CD14-positive monocyte (primary cell): ENCODE measurements around the gene SMPD2. TPM values are rescaled to one million over a fixed set of nuclear protein-coding genes. Genes with fewer than 3 reads are reported as not detected.

ENCODE experiments used
- DNase-seq, 3 donors: peaks; one replicate each; pipeline ENCODE4 v3.0.0-alpha.2; 2011 to 2022
- H2AFZ ChIP-seq: 2 replicates; pipeline ENCODE4 v1.6.0; 2012; ENCODE audit warnings: mild to moderate bottlenecking, low read depth, low read length, inconsistent platforms; ENCODE audit not compliant: insufficient read depth, poor library complexity, severe bottlenecking
- H3K27ac ChIP-seq, 2 donors: 1 replicate in 1 of 2; 2 replicates in 1 of 2; pipeline ENCODE4 v1.5.1; 2012 to 2013; ENCODE audit warnings: low read length in 2 of 2, control low read depth in 1 of 2, inconsistent platforms in 1 of 2, low read depth in 1 of 2, mild to moderate bottlenecking in 1 of 2
- H3K27me3 ChIP-seq, 2 donors: one replicate each; pipeline versions ENCODE4 v1.6.0 to v1.6.1; 2011 to 2013; ENCODE audit warnings: low read length in 2 of 2; ENCODE audit not compliant: control insufficient read depth in 2 of 2, insufficient read depth in 2 of 2
- H3K36me3 ChIP-seq, 2 donors: replicated peaks in 1 of 2; 1 replicate in 1 of 2; 2 replicates in 1 of 2; pipeline versions ENCODE4 v1.5.1 to v1.6.1; 2012 to 2013; ENCODE audit warnings: low read length in 2 of 2, control low read depth in 1 of 2, inconsistent platforms in 1 of 2, mild to moderate bottlenecking in 1 of 2; ENCODE audit not compliant: insufficient read depth in 2 of 2, control insufficient read depth in 1 of 2
- H3K4me1 ChIP-seq, 2 donors: 1 replicate in 1 of 2; 2 replicates in 1 of 2; pipeline versions ENCODE4 v1.5.1 to v1.6.1; 2012 to 2013; ENCODE audit warnings: low read length in 2 of 2, control low read depth in 1 of 2, inconsistent platforms in 1 of 2, mild to moderate bottlenecking in 1 of 2, moderate library complexity in 1 of 2; ENCODE audit not compliant: insufficient read depth in 2 of 2, control insufficient read depth in 1 of 2
- H3K4me2 ChIP-seq: replicated peaks from 2 replicates; pipeline ENCODE3; 2012; ENCODE audit warnings: low read length, moderate library complexity, mild to moderate bottlenecking; ENCODE audit not compliant: poor library complexity, severe bottlenecking; ENCODE audit errors: extremely low read depth
- H3K4me3 ChIP-seq, 3 experiments: fragments of 200-600 bp in 1 of 3; sonication (generic) in 1 of 3; replicated peaks in 1 of 3; 1 replicate in 2 of 3; 2 replicates in 1 of 3; pipeline ENCODE4 v1.5.1; 2011 to 2013; ENCODE audit warnings: low read length in 3 of 3, mild to moderate bottlenecking in 3 of 3, control low read depth in 2 of 3, low read depth in 2 of 3, inconsistent platforms in 1 of 3, moderate library complexity in 1 of 3
- H3K79me2 ChIP-seq: 2 replicates; pipeline ENCODE4 v1.6.0; 2012; ENCODE audit warnings: mild to moderate bottlenecking, control low read depth, inconsistent platforms, low read length, moderate library complexity; ENCODE audit not compliant: insufficient read depth
- H3K9ac ChIP-seq: 2 replicates; pipeline ENCODE4 v1.6.0; 2017; ENCODE audit warnings: low read length, mild to moderate bottlenecking; ENCODE audit not compliant: insufficient read depth, poor library complexity, severe bottlenecking
- H3K9me3 ChIP-seq, 2 donors: replicated peaks in 1 of 2; 1 replicate in 1 of 2; 2 replicates in 1 of 2; pipeline versions ENCODE4 v1.5.1 to v1.6.1; 2012 to 2013; ENCODE audit warnings: low read length in 2 of 2, control low read depth in 1 of 2; ENCODE audit not compliant: control insufficient read depth in 1 of 2, insufficient read depth in 1 of 2
- H4K20me1 ChIP-seq: 2 replicates; pipeline ENCODE4 v1.6.0; 2012; ENCODE audit warnings: mild to moderate bottlenecking, low read length, control low read depth, moderate library complexity; ENCODE audit not compliant: insufficient read depth
- H3K27ac Mint-ChIP-seq, 7 donors: one replicate each; pipeline ENCODE4 v1.8.0; 2020; ENCODE audit warnings: mild to moderate bottlenecking in 7 of 7, mixed read lengths in 7 of 7, moderate library complexity in 6 of 7, inconsistent platforms in 2 of 7
- H3K27me3 Mint-ChIP-seq, 3 donors: one replicate each; pipeline ENCODE4 v1.8.0; 2021 to 2022; ENCODE audit warnings: low read depth in 3 of 3, mild to moderate bottlenecking in 3 of 3, mixed read lengths in 3 of 3, moderate library complexity in 3 of 3, inconsistent platforms in 1 of 3
- H3K36me3 Mint-ChIP-seq, 2 donors: one replicate each; pipeline ENCODE4 v1.8.0; 2020; ENCODE audit warnings: mixed read lengths in 2 of 2, inconsistent platforms in 1 of 2, mild to moderate bottlenecking in 1 of 2
- H3K4me1 Mint-ChIP-seq: one replicate; pipeline ENCODE4 v1.8.0; 2020; ENCODE audit warnings: mild to moderate bottlenecking, mixed read lengths
- H3K4me3 Mint-ChIP-seq, 2 donors: one replicate each; pipeline ENCODE4 v1.8.0; 2020; ENCODE audit warnings: mild to moderate bottlenecking in 2 of 2, mixed read lengths in 2 of 2, moderate library complexity in 1 of 2
- H3K9me3 Mint-ChIP-seq, 7 donors: one replicate each; pipeline ENCODE4 v1.8.0; 2020 to 2022; ENCODE audit warnings: mixed read lengths in 7 of 7, mild to moderate bottlenecking in 6 of 7, moderate library complexity in 6 of 7, inconsistent platforms in 2 of 7
- WGBS: methylation state at CpG from one replicate; pipeline ENCODE4 v1.1.5; 2013; ENCODE audit warnings: missing lambda C conversion rate; ENCODE audit not compliant: insufficient coverage; 5-methylcytosine and 5-hydroxymethylcytosine counted together
- intact Hi-C, 2 donors: fragments of 100-400 bp; cut with micrococcal nuclease; formaldehyde crosslinking; loops; one replicate each; pipeline versions ENCODE4 v1.15.0 to v1.15.1; 2023
- polyA plus RNA-seq, 3 donors: library from polyadenylated mRNA; depleted of rRNA in 1 of 3; unstranded in 2 of 3; stranded (reverse) in 1 of 3; fragments of 300-500 nt in 2 of 3; fragments of >200 nt in 1 of 3; fragmentation: Illumina TruSeq in 2 of 3; gene quantifications; 1 replicate in 2 of 3; 2 replicates in 1 of 3; pipeline ENCODE4 v1.2.3, GENCODE V29; 2012 to 2021
- TF ChIP-seq, protein P1 (sequence below): fragments of 200-600 bp; IDR thresholded peaks from one replicate; pipeline ENCODE4 v1.8.0; 2022; ENCODE audit warnings: antibody characterized with exemption, mild to moderate bottlenecking

SMPD2 gene
- polyA plus RNA-seq, 3 donors, result 9.5 to 14.3 (median 12.3) TPM

DNA sequence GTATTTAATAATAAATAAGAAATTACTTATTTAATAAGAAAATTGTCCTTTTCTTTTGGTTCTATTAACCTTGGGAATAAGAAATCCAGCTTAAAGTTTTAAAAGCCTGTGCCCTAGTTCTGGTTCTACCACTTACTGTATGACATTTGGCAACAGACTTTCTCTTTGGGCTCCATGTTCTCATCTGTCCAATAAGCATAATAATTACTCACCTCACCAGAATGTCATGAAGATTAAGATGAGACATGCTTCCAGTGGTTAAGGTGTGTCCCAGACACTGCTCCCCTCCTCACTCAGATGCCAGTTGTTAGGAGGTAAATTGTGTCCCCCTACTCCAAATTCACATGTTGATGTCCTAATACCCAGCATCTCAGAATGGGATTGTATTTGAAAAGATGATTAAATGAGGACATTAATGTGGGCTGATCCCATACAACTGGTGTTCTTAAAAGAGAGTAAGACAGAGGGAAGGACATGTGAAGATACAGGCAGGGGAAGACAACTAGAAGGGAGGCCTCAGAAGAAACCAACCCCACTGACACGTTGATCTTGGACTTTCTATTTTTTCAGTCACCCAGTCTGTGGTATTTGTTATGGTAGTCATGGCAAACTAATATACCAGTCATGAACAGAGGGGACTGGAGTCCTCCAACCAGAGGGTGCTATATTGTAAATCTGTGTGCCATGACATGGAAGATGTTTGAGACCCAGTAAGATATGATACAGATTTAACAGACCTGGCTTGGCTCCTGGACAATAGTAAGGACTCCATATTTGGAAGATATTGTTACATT, 21.4 kb downstream of the SMPD2 start:
- Histone ChIP-seq H3K4me3 (no peak overlapping the region), H2AFZ (no peak overlapping the region), H3K9me3 (peaks cover 0 to 2% of the 10 kb centered on the region in 2 donors), H3K27ac (no peak overlapping the region), H3K27me3 (no peaks in the 10 kb centered on the region), H4K20me1 (peaks cover 3% of the 10 kb centered on the region), H3K9ac (no peak overlapping the region), H3K36me3 (peaks cover 46 to 60% of the 10 kb centered on the region in 2 donors), H3K4me1 (peaks cover 23 to 24% of the 10 kb centered on the region in 2 donors), H3K79me2 (no peaks in the 10 kb centered on the region), H3K4me2 (no peak overlapping the region)
- H3K4me1 Mint-ChIP-seq, result peaks cover 27% of the 10 kb centered on the region
- intact Hi-C loops, result no loop called here
- H3K9me3 Mint-ChIP-seq, result peaks cover 0 to 5% (median 0%) of the 10 kb centered on the region in 7 donors
- H3K4me3 Mint-ChIP-seq, result no peak overlapping the region
- WGBS, result no CpG with 5 or more reads among the region's 1 CpG
- peaks cover 45 to 51% of the 10 kb centered on the region in 2 donors for H3K36me3 Mint-ChIP-seq
- no peak for DNase-seq
- no peaks in the 10 kb centered on the region for H3K27me3 Mint-ChIP-seq
- no peak overlapping the region for H3K27ac Mint-ChIP-seq
- TF ChIP-seq, protein P1, sequence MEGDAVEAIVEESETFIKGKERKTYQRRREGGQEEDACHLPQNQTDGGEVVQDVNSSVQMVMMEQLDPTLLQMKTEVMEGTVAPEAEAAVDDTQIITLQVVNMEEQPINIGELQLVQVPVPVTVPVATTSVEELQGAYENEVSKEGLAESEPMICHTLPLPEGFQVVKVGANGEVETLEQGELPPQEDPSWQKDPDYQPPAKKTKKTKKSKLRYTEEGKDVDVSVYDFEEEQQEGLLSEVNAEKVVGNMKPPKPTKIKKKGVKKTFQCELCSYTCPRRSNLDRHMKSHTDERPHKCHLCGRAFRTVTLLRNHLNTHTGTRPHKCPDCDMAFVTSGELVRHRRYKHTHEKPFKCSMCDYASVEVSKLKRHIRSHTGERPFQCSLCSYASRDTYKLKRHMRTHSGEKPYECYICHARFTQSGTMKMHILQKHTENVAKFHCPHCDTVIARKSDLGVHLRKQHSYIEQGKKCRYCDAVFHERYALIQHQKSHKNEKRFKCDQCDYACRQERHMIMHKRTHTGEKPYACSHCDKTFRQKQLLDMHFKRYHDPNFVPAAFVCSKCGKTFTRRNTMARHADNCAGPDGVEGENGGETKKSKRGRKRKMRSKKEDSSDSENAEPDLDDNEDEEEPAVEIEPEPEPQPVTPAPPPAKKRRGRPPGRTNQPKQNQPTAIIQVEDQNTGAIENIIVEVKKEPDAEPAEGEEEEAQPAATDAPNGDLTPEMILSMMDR, result no peak

DNA sequence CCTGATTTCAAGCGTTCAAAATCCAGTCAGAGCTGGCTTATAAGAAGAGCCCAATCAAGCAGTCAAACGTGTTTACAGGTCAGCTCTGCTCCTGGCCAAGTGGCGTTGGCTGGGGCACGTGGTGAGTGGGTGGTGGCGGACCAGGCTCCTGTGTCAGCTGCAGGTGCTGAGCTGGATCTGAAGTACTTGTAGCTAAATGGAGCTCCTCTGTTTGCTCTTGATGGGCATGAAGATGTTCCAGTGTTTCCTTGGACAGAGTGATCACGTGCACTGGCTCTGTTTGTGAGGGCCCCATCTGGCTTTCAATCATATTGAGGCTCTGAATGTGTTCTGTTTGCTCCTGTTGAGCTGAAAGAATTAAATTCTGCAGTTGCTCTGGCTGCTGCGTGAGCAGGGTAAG, 25.2 kb downstream of the SMPD2 start:
- peaks cover 83 to 86% of the 10 kb centered on the region in 2 donors for H3K36me3 Mint-ChIP-seq
- H3K79me2 ChIP-seq, result no peaks in the 10 kb centered on the region
- H3K4me3 Mint-ChIP-seq, result no peak overlapping the region
- H3K9me3 ChIP-seq, result peaks cover 0 to 2% of the 10 kb centered on the region in 2 donors
- no peak overlapping the region for H3K9ac ChIP-seq
- peaks cover 3% of the 10 kb centered on the region for H4K20me1 ChIP-seq
- H3K27ac Mint-ChIP-seq, result no peak overlapping the region
- H3K27ac ChIP-seq, result no peak overlapping the region
- 96% methylated on average over 7 of the region's 7 CpGs for WGBS
- no peaks in the 10 kb centered on the region for H3K27me3 ChIP-seq
- H3K4me2 ChIP-seq, result no peak overlapping the region
- no peaks in the 10 kb centered on the region for H3K4me1 Mint-ChIP-seq
- H3K4me3 ChIP-seq, result no peak overlapping the region
- no peaks in the 10 kb centered on the region for H3K4me1 ChIP-seq
- DNase-seq, result no peak
- peaks cover 0 to 5% (median 0%) of the 10 kb centered on the region in 7 donors for H3K9me3 Mint-ChIP-seq
- intact Hi-C loops, result no loop called here
- peaks cover 0 to 2% (median 0%) of the 10 kb centered on the region in 3 donors for H3K27me3 Mint-ChIP-seq
- H2AFZ ChIP-seq, result no peak overlapping the region
- peaks cover 78 to 98% of the 10 kb centered on the region in 2 donors for H3K36me3 ChIP-seq
- TF ChIP-seq, protein P1, result no peak
